Panc1 (cell line): ENCODE measurements around the gene TP53I11. TPM values are rescaled to one million over a fixed set of nuclear protein-coding genes. Genes with fewer than 3 reads are reported as not detected.

ENCODE experiments used
- ATAC-seq: fragments of 200-7000 bp; cut with Tn5 transposase; 2 replicates; pipeline ENCODE4 v1.9.1; 2020; ENCODE audit warnings: mild to moderate bottlenecking, moderate library complexity
- BruUV-seq: library from RNA; stranded (reverse); fragments of 400-500 nt; replicated peaks from 2 replicates; lab custom pipeline; 2021; lab: Mats Ljungman, UMichigan
- CTCF ChIA-PET: fragments of 300-600 bp; sonication (Branson Sonifier 250); formaldehyde crosslinking; loops from one replicate; lab custom pipeline; 2022; ENCODE audit warnings: antibody characterized with exemption; lab: Charles Lee
- POLR2A ChIA-PET: fragments of 300-600 bp; sonication (Branson Sonifier 250); formaldehyde crosslinking; loops from one replicate; lab custom pipeline; 2022; ENCODE audit warnings: antibody characterized with exemption; lab: Charles Lee
- DNase-seq: peaks from one replicate; pipeline ENCODE4 v3.0.0-alpha.2; 2010; ENCODE audit warnings: low read depth, low spot score
- H3K27ac ChIP-seq: 2 replicates; pipeline ENCODE4 v1.5.1; 2011; ENCODE audit warnings: mild to moderate bottlenecking, low read length, inconsistent platforms
- H3K27me3 ChIP-seq: fragments of 200-500 bp; sonication (Bioruptor generic); 2 replicates; pipeline ENCODE4 v1.6.0; 2014; ENCODE audit warnings: low read length, inconsistent platforms; ENCODE audit not compliant: control insufficient read depth, insufficient read depth
- H3K36me3 ChIP-seq: fragments of 200-500 bp; sonication (Bioruptor generic); 2 replicates; pipeline ENCODE4 v1.5.1; 2014; ENCODE audit warnings: inconsistent platforms, mild to moderate bottlenecking, low read length, moderate library complexity; ENCODE audit not compliant: control insufficient read depth, insufficient read depth
- H3K4me1 ChIP-seq: 2 replicates; pipeline ENCODE4 v1.5.1; 2011; ENCODE audit warnings: inconsistent platforms, mild to moderate bottlenecking, low read length, moderate library complexity; ENCODE audit not compliant: control insufficient read depth, insufficient read depth
- H3K4me3 ChIP-seq, 2 experiments: 2 replicates each; pipeline ENCODE4 v1.5.1; 2011 to 2012; ENCODE audit warnings: low read depth in 2 of 2, low read length in 2 of 2, mild to moderate bottlenecking in 2 of 2, inconsistent platforms in 1 of 2, moderate library complexity in 1 of 2
- H3K9me3 ChIP-seq: fragments of 200-500 bp; sonication (Bioruptor generic); 2 replicates; pipeline ENCODE4 v1.5.1; 2014; ENCODE audit warnings: low read depth, mild to moderate bottlenecking, inconsistent platforms, low read length, moderate library complexity; ENCODE audit not compliant: control insufficient read depth, insufficient read depth
- POLR2AphosphoS5 ChIP-seq: IDR thresholded peaks from 2 replicates; pipeline ENCODE4 v1.6.1; 2012; ENCODE audit warnings: mild to moderate bottlenecking, low read depth, low read length, moderate library complexity
- SIN3A ChIP-seq: IDR thresholded peaks from 2 replicates; pipeline ENCODE4 v1.6.1; 2012; ENCODE audit warnings: low read depth, mild to moderate bottlenecking, low read length, moderate library complexity, borderline replicate concordance; ENCODE audit not compliant: insufficient read depth
- TCF7L2 ChIP-seq: IDR thresholded peaks from 2 replicates; pipeline ENCODE4 v1.6.1; 2011; ENCODE audit warnings: mild to moderate bottlenecking, low read depth, low read length, inconsistent platforms
- in situ Hi-C: cut with HindIII; loops from 2 replicates; pipeline ENCODE4 v1.10.0; 2016; ENCODE audit warnings: low sequenced_read_pairs, low pct_unique_long_range_greater_than_20kb
- intact Hi-C: fragments of 100-400 bp; cut with micrococcal nuclease; formaldehyde crosslinking; loops from one replicate; pipeline ENCODE4 v1.10.0; 2022; ENCODE audit not compliant: unreplicated experiment
- total RNA-seq: library from RNA; stranded (reverse); gene quantifications from one replicate; pipeline ENCODE4 v1.2.1, GENCODE V29; 2021; ENCODE audit not compliant: unreplicated experiment
- TF ChIP-seq, protein P1 (sequence below), 2 experiments: IDR thresholded peaks; 2 replicates each; pipeline ENCODE4 v1.6.1; 2011 to 2012; ENCODE audit warnings: low read depth in 2 of 2, control low read depth in 1 of 2, low read length in 1 of 2, mild to moderate bottlenecking in 1 of 2, moderate library complexity in 1 of 2; ENCODE audit not compliant: insufficient read depth in 1 of 2
- TF ChIP-seq, protein P2 (sequence below): fragments of 450-650 bp; IDR thresholded peaks from 2 replicates; pipeline ENCODE4 v1.5.1; 2017; ENCODE audit warnings: mild to moderate bottlenecking

The TP53I11 gene
- total RNA-seq, 1 experiment from 2014 or later = 132 TPM

DNA sequence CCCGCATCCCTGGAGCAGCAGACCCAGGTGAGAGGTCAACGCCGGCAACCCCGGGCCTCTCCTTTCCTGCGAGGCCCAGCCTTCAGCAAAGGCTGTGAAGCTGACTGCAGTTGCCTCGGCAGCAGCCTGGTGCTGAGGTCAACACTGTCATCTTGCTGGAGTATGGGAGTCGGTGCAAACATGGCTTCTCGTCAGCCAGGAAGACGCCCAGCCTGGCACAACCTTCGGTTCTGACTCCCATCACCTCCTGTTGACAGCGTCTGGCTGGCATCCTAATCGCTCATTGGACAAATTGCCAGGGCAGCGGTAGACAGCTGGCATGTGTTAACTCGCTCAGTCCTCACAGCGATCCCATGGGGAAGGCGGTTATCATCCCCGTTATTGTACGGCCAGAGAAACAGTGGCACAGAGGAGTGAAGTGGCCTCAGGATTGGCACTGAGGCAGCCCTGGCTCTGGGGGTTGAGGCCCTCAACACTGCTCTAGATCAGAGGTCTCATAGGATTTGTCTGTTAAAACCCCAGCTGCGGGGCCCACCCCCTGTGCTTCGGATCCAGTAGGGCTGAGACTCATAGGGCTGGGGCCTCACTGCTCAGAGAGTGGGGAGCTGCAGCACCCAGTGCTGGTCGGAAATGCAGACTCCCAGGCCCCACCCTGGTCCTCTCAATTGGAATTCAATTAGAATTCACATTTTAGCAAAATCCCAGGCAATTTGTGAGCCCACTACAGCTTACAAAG lies 39.3 kb upstream of the TP53I11 start:
- ChIA-PET POLR2A (no interaction called here), CTCF (no interaction called here)
- no peaks in the 10 kb centered on the region for H3K9me3 ChIP-seq
- H3K27ac ChIP-seq = no peak overlapping the region
- H3K27me3 ChIP-seq = no peaks in the 10 kb centered on the region
- no peak for ATAC-seq
- BruUV-seq = no TSS peak
- no peaks in the 10 kb centered on the region; the same call in 1 of the 2 replicates for H3K4me1 ChIP-seq
- in situ Hi-C loops (no loop called here), intact Hi-C loops (no loop called here)
- H3K36me3 ChIP-seq = no peaks in the 10 kb centered on the region
- no peak overlapping the region for H3K4me3 ChIP-seq
- no peak for DNase-seq
- TF ChIP-seq SIN3A (no peak), POLR2AphosphoS5 (no peak), TCF7L2 (no peak)
- TF ChIP-seq, protein P1, sequence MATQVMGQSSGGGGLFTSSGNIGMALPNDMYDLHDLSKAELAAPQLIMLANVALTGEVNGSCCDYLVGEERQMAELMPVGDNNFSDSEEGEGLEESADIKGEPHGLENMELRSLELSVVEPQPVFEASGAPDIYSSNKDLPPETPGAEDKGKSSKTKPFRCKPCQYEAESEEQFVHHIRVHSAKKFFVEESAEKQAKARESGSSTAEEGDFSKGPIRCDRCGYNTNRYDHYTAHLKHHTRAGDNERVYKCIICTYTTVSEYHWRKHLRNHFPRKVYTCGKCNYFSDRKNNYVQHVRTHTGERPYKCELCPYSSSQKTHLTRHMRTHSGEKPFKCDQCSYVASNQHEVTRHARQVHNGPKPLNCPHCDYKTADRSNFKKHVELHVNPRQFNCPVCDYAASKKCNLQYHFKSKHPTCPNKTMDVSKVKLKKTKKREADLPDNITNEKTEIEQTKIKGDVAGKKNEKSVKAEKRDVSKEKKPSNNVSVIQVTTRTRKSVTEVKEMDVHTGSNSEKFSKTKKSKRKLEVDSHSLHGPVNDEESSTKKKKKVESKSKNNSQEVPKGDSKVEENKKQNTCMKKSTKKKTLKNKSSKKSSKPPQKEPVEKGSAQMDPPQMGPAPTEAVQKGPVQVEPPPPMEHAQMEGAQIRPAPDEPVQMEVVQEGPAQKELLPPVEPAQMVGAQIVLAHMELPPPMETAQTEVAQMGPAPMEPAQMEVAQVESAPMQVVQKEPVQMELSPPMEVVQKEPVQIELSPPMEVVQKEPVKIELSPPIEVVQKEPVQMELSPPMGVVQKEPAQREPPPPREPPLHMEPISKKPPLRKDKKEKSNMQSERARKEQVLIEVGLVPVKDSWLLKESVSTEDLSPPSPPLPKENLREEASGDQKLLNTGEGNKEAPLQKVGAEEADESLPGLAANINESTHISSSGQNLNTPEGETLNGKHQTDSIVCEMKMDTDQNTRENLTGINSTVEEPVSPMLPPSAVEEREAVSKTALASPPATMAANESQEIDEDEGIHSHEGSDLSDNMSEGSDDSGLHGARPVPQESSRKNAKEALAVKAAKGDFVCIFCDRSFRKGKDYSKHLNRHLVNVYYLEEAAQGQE (IDR thresholded peaks at IDR 0.05; ENCODE audit: insufficient read depth in 1 of 2, low read depth in 2 of 2, low read length in 1 of 2) = no peak

DNA sequence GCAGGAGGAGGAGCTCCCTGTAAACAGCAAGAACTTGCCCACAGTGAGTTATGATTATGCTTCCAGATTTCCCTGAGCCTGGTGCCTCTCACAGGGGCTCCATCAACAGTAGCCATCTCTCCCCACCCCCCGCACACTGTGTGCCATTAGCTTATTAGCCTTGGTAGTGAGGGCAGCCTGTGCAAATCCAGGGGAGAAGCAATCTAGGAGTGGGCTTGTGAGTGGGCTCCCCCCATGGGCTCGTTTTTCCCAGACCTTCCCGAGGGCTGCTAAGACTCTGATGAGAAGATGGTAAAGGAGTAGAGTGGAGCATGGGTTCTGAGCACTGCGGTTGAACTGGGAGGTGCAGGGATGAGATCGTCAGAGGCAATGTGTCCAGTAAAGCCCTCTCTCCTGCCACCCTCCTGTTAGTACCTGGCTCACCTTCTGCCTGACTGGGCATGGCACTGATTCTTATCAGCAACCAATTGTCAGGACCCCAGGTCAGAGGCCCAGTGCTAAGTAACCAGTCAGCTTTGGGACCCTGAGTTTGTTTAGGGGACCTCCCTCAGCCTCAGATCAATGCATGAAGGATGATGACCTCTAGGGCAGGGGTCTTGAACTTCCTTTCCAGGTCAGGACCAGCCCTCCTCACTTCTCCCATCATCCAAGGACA lies 38.4 kb upstream of the TP53I11 start:
- H3K27ac ChIP-seq = no peak overlapping the region
- DNase-seq (no peak), ATAC-seq (no peak)
- BruUV-seq = no TSS peak
- H3K9me3 ChIP-seq = no peaks in the 10 kb centered on the region
- ChIA-PET CTCF (no interaction called here), POLR2A (no interaction called here)
- TF ChIP-seq TCF7L2 (no peak), SIN3A (no peak), POLR2AphosphoS5 (no peak)
- TF ChIP-seq, protein P2, sequence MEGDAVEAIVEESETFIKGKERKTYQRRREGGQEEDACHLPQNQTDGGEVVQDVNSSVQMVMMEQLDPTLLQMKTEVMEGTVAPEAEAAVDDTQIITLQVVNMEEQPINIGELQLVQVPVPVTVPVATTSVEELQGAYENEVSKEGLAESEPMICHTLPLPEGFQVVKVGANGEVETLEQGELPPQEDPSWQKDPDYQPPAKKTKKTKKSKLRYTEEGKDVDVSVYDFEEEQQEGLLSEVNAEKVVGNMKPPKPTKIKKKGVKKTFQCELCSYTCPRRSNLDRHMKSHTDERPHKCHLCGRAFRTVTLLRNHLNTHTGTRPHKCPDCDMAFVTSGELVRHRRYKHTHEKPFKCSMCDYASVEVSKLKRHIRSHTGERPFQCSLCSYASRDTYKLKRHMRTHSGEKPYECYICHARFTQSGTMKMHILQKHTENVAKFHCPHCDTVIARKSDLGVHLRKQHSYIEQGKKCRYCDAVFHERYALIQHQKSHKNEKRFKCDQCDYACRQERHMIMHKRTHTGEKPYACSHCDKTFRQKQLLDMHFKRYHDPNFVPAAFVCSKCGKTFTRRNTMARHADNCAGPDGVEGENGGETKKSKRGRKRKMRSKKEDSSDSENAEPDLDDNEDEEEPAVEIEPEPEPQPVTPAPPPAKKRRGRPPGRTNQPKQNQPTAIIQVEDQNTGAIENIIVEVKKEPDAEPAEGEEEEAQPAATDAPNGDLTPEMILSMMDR = no peak
- TF ChIP-seq, protein P1 (IDR thresholded peaks at IDR 0.05; ENCODE audit: insufficient read depth in 1 of 2, low read depth in 2 of 2, low read length in 1 of 2) = no peak
- H3K4me3 ChIP-seq = no peak overlapping the region
- in situ Hi-C loops (no loop called here), intact Hi-C loops (no loop called here)
- no peaks in the 10 kb centered on the region for H3K27me3 ChIP-seq
- H3K4me1 ChIP-seq = no peaks in the 10 kb centered on the region; the same call in 1 of the 2 replicates
- no peaks in the 10 kb centered on the region for H3K36me3 ChIP-seq
